ENCODE data around the gene STPG1. TPM values are rescaled to one million over a fixed set of nuclear protein-coding genes. Genes with fewer than 3 reads are reported as not detected.

Gene STPG1
- total and polyA plus RNA-seq, 2 donors (not counting 3 experiments of a cell fraction or from before 2014, with no cell fraction given), result 6.3 to 10.2 TPM

GRCh38 chr1:24351247-24351646 lies 62.3 kb downstream of the STPG1 start:
- no peaks in the 10 kb centered on the region for H3K79me2 ChIP-seq (ENCODE audit: control insufficient read depth, insufficient read depth, low read length)
- TF ChIP-seq MAX (IDR thresholded peaks at IDR 0.05; ENCODE audit: insufficient read depth, insufficient read length), result no peak
- no peak for TF ChIP-seq EZH2 (IDR thresholded peaks at IDR 0.05; ENCODE audit: borderline replicate concordance, low read depth, low read length, severe bottlenecking)
- TF ChIP-seq POLR2A (IDR thresholded peaks at IDR 0.05; ENCODE audit: low read depth, low read length), result no peak
- TF ChIP-seq JUN (IDR thresholded peaks at IDR 0.05; ENCODE audit: borderline replicate concordance, insufficient read depth, insufficient read length, low read depth), result no peak
- TF ChIP-seq FOS (IDR thresholded peaks at IDR 0.05; ENCODE audit: borderline replicate concordance, insufficient read depth, low read length), result no peak
- no peak for TF ChIP-seq MYC (IDR thresholded peaks at IDR 0.05; ENCODE audit: low read depth, low read length)
- TF ChIP-seq, protein P1, sequence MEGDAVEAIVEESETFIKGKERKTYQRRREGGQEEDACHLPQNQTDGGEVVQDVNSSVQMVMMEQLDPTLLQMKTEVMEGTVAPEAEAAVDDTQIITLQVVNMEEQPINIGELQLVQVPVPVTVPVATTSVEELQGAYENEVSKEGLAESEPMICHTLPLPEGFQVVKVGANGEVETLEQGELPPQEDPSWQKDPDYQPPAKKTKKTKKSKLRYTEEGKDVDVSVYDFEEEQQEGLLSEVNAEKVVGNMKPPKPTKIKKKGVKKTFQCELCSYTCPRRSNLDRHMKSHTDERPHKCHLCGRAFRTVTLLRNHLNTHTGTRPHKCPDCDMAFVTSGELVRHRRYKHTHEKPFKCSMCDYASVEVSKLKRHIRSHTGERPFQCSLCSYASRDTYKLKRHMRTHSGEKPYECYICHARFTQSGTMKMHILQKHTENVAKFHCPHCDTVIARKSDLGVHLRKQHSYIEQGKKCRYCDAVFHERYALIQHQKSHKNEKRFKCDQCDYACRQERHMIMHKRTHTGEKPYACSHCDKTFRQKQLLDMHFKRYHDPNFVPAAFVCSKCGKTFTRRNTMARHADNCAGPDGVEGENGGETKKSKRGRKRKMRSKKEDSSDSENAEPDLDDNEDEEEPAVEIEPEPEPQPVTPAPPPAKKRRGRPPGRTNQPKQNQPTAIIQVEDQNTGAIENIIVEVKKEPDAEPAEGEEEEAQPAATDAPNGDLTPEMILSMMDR (IDR thresholded peaks at IDR 0.05; ENCODE audit: extremely low read depth in 1 of 2, insufficient read depth in 1 of 2, low read depth in 1 of 2, low read length in 2 of 2), result no peak
- TF ChIP-seq POLR2AphosphoS5 (IDR thresholded peaks at IDR 0.05; ENCODE audit: insufficient read depth, low read depth, low read length), result no peak
- no peak for TF ChIP-seq GATA2 (IDR thresholded peaks at IDR 0.05; ENCODE audit: insufficient read depth, insufficient read length, low read depth, low read length)
- no peaks in the 10 kb centered on the region for H4K20me1 ChIP-seq (replicated peaks; ENCODE audit: control insufficient read depth, extremely low read depth, insufficient read depth, low read length)
- H3K4me3 ChIP-seq (replicated peaks in 1 of 3; ENCODE audit: insufficient read depth in 1 of 3, low read depth in 1 of 3, low read length in 3 of 3), result no peak overlapping the region
- intact Hi-C loops (cut with micrococcal nuclease) (no loop called here), dilution Hi-C loops (cut with MboI; ENCODE audit: extremely low pct_ligation_motif_present, low sequenced_read_pairs) (no loop called here)
- no peak overlapping the region for H3K27ac ChIP-seq (ENCODE audit: insufficient read depth, low read depth, low read length)
- ChIA-PET POLR2A (no interaction called here), CTCF (no interaction called here)
- H3K9me1 ChIP-seq (replicated peaks; ENCODE audit: control insufficient read depth, extremely low read depth, insufficient read depth, low read length), result no peaks in the 10 kb centered on the region
- no peaks in the 10 kb centered on the region for H3K9me3 ChIP-seq (replicated peaks; ENCODE audit: control insufficient read depth, insufficient read depth, low read length)
- no TSS peak for BruUV-seq (replicated peaks)
- H2AFZ ChIP-seq (ENCODE audit: low read depth, low read length), result no peak overlapping the region
- H3K4me2 ChIP-seq (ENCODE audit: insufficient read depth, low read length), result no peak overlapping the region
- H3K4me1 ChIP-seq (ENCODE audit: control insufficient read depth, extremely low read depth, insufficient read depth, low read length), result no peaks in the 10 kb centered on the region
- H3K36me3 ChIP-seq (ENCODE audit: control insufficient read depth in 2 of 2, extremely low read depth in 1 of 2, insufficient read depth in 2 of 2, low read length in 2 of 2), result no peaks in the 10 kb centered on the region
- DNase-seq (ENCODE audit: low read depth, low spot score), result no peak
- no peak for FAIRE-seq
- H3K27me3 ChIP-seq (ENCODE audit: control insufficient read depth in 2 of 2, insufficient read depth in 2 of 2, low read length in 2 of 2), result peaks cover 0 to 2% of the 10 kb centered on the region in 2 experiments
- H3K9ac ChIP-seq (replicated peaks; ENCODE audit: extremely low read depth, insufficient read depth, low read length), result no peak overlapping the region

All from endothelial cell of umbilical vein (primary cell).